HepG2 (cell line): ENCODE measurements around the gene SUSD2.

Experiments
- IKZF5 ChIP-seq: IDR thresholded peaks from 2 replicates; pipeline ENCODE4 v1.6.1; 2018; ENCODE audit warnings: missing genetic modification reagents, mild to moderate bottlenecking, missing compliant biosample characterization
- STAG1 ChIP-seq: sonication (generic); formaldehyde crosslinking; IDR thresholded peaks from 2 replicates; pipeline ENCODE4 v1.4.0; 2020; ENCODE audit warnings: missing genetic modification reagents

- TF ChIP-seq IKZF5 (CRISPR knock-in tag): no peak
- no peak for TF ChIP-seq STAG1 (CRISPR knock-in tag)
Observed at GRCh38 chr22:24225044-24225601, 43.8 kb downstream of the SUSD2 start.
